Stimulated activated naive CD8-positive, alpha-beta T cell treated with anti-CD3 and anti-CD28 coated beads, Interleukin-15, Interleukin-2, amounts not matched to agents 100 ng/mL and 50 ng/mL, for 24 hours (primary cell): Measurements from ENCODE around the gene LGALS16.
"Not testable (repeated sequence)": the region's sequence is repeated elsewhere in the genome, so short reads cannot be mapped to it uniquely, and the experiment has no call there.

Experiments used
- H3K27ac Mint-ChIP-seq: one replicate; pipeline ENCODE4 v1.8.0; 2021; ENCODE audit warnings: mild to moderate bottlenecking, mixed read lengths
- H3K27me3 Mint-ChIP-seq: one replicate; pipeline ENCODE4 v1.8.0; 2021; ENCODE audit warnings: mixed read lengths
- H3K36me3 Mint-ChIP-seq: one replicate; pipeline ENCODE4 v1.8.0; 2021; ENCODE audit warnings: low read depth, mixed read lengths
- H3K4me1 Mint-ChIP-seq: one replicate; pipeline ENCODE4 v1.8.0; 2021; ENCODE audit warnings: low read depth, mixed read lengths
- H3K4me3 Mint-ChIP-seq: one replicate; pipeline ENCODE4 v1.8.0; 2021; ENCODE audit warnings: mild to moderate bottlenecking, mixed read lengths
- H3K9me3 Mint-ChIP-seq: one replicate; pipeline ENCODE4 v1.8.0; 2021; ENCODE audit warnings: mixed read lengths

LGALS16 gene

DNA sequence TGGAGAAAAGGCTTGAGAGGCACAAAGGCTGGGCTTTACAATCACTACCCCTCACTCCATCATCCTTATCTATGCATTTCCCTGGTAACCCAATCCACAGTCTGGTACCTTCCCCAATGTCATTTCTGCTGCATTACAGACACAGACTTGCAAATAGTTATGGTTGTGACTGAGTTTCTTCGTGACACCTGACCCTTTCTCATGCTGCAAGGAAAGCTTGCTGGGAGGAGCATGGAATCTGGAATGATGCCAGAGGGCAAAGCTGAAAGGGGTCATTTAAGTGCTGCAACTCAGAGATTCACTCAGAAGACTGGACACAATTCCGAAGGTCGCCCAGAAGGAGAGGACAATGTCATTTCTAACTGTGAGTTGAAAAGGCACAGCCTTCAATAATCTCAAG lies at the start of gene LGALS16:
Gene LGALS16, plus strand, starts transcription at position 301 of the 400 bp plus-strand sequence. Its CDS starts 49 bp downstream, at position 350.
- H3K27ac Mint-ChIP-seq = no peak within 1 kb of the TSS
- H3K27me3 Mint-ChIP-seq = peaks cover 30% of the 10 kb centered on the region

DNA sequence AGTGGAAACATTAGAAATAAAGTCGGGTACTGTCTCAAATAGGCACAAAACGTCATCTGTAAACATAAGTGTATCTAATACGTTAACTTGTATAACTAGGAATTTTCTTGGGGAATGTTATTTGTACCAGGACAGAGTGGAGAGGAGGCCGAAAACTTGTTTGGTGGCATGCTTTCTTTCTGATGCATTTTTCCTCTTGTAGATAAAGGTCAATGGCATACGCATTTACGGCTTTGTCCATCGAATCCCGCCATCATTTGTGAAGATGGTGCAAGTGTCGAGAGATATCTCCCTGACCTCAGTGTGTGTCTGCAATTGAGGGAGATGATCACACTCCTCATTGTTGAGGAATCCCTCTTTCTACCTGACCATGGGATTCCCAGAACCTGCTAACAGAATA lies 48.7 kb upstream of the LGALS16 start:
- H3K4me1 Mint-ChIP-seq = no peaks in the 10 kb centered on the region
- H3K27ac Mint-ChIP-seq = no peak overlapping the region
- no peak overlapping the region for H3K4me3 Mint-ChIP-seq
- no peaks in the 10 kb centered on the region for H3K9me3 Mint-ChIP-seq
- H3K27me3 Mint-ChIP-seq = peaks cover 15% of the 10 kb centered on the region
- no peaks in the 10 kb centered on the region for H3K36me3 Mint-ChIP-seq

More for the DNA sequence above, at the start of gene LGALS16:
- Mint-ChIP-seq H3K4me1 (no peaks in the 10 kb centered on the region), H3K36me3 (no peaks in the 10 kb centered on the region), H3K4me3 (no peak within 1 kb of the TSS), H3K9me3 (no peaks in the 10 kb centered on the region)

DNA sequence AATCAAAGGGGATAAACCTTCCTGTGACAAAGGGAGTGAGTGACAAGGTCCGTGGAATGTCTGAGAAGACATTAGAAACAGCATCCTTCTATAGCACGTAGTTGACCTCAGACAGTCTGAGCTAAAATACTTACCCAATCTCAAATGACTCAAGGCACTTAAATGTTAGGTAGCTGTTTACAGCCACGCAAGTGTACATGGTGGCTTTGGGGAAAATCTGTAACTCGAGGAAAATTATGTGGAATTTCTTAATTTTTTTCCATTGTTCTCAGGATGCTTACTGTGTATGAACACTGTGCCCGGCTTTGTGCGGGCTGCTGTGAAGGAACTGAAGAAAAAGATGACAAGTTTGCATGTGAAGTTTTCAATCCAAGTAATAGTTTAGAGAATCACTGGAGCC lies 48.2 kb upstream of the LGALS16 start:
- H3K9me3 Mint-ChIP-seq = no peaks in the 10 kb centered on the region
- H3K27ac Mint-ChIP-seq = no peak overlapping the region
- no peaks in the 10 kb centered on the region for H3K4me1 Mint-ChIP-seq
- H3K36me3 Mint-ChIP-seq = no peaks in the 10 kb centered on the region
- H3K4me3 Mint-ChIP-seq = no peak overlapping the region
- peaks cover 17% of the 10 kb centered on the region for H3K27me3 Mint-ChIP-seq

DNA sequence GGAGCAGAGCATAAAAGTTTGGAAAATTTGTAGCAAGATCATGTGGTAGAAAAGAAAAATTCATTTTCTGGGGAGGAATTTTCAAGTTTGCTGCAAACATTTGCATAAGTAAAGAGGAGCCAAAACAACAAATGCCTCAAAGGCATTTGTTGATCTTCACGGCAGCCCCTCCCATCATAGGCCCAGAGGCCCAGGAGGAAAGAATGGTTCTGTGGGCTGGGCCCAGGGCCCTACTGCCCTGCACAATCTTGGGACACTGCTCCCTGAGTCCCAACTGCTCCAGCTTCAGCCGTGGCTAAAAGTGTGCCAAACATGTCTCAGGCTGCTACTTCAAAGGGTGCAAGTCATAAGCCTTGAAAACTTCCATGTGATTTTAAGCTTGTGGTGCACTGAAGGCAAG lies 42.1 kb upstream of the LGALS16 start:
- Mint-ChIP-seq H3K4me3 (no peak overlapping the region), H3K27ac (no peak overlapping the region), H3K27me3 (peaks cover 10% of the 10 kb centered on the region)

GRCh38 chr19:39617745-39618144 lies 38.0 kb upstream of the LGALS16 start:
- peaks cover 5% of the 10 kb centered on the region for H3K9me3 Mint-ChIP-seq
- peaks cover 4% of the 10 kb centered on the region for H3K36me3 Mint-ChIP-seq
- no peak overlapping the region for H3K27ac Mint-ChIP-seq
- no peaks in the 10 kb centered on the region for H3K4me1 Mint-ChIP-seq
- peaks cover 40% of the 10 kb centered on the region for H3K27me3 Mint-ChIP-seq
- no peak overlapping the region for H3K4me3 Mint-ChIP-seq

More for the DNA sequence above, 42.1 kb upstream of the LGALS16 start:
- Mint-ChIP-seq H3K36me3 (peaks cover 4% of the 10 kb centered on the region), H3K4me1 (no peaks in the 10 kb centered on the region), H3K9me3 (peaks cover 5% of the 10 kb centered on the region)

GRCh38 chr19:39623946-39624345 lies 31.8 kb upstream of the LGALS16 start:
- no peaks in the 10 kb centered on the region for H3K4me1 Mint-ChIP-seq
- peaks cover 46% of the 10 kb centered on the region for H3K27me3 Mint-ChIP-seq
- no peak overlapping the region for H3K4me3 Mint-ChIP-seq
- no peaks in the 10 kb centered on the region for H3K36me3 Mint-ChIP-seq
- H3K27ac Mint-ChIP-seq = no peak overlapping the region
- H3K9me3 Mint-ChIP-seq = no peaks in the 10 kb centered on the region

DNA sequence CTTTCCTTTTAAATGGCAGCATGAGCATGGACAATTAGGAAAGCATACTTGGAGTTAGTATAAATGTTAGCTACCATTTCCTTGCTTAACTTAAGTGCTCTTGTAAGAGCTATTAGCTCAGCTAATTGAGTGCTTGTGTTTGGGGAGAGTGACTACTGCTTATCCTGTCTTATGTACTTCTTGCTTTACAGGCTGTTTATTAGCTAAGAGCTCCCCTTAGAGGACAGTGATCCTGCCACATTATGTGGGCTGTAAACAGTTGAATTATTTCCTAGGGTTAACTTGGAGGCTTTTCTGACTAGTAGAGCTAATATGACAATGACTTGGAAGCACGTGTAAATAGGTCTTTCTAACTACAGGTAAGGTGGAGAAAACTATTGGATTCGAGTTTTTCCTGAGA lies 28.1 kb upstream of the LGALS16 start:
- peaks cover 28% of the 10 kb centered on the region for H3K27me3 Mint-ChIP-seq
- H3K9me3 Mint-ChIP-seq, H3K36me3 Mint-ChIP-seq, H3K4me3 Mint-ChIP-seq, H3K4me1 Mint-ChIP-seq, H3K27ac Mint-ChIP-seq: not testable (repeated sequence)

GRCh38 chr19:39631178-39631577 lies 24.5 kb upstream of the LGALS16 start:
- Mint-ChIP-seq H3K4me3 (no peak overlapping the region), H3K4me1 (no peaks in the 10 kb centered on the region), H3K27ac (no peak overlapping the region), H3K9me3 (no peaks in the 10 kb centered on the region), H3K36me3 (no peaks in the 10 kb centered on the region), H3K27me3 (peaks cover 41% of the 10 kb centered on the region)

- H3K36me3 Mint-ChIP-seq = no peaks in the 10 kb centered on the region
- H3K27me3 Mint-ChIP-seq = peaks cover 42% of the 10 kb centered on the region
- H3K4me1 Mint-ChIP-seq = no peaks in the 10 kb centered on the region
- no peak overlapping the region for H3K27ac Mint-ChIP-seq
- H3K9me3 Mint-ChIP-seq = no peaks in the 10 kb centered on the region
- H3K4me3 Mint-ChIP-seq = no peak overlapping the region
Measured at GRCh38 chr19:39631626-39632025, 24.1 kb upstream of the LGALS16 start.

DNA sequence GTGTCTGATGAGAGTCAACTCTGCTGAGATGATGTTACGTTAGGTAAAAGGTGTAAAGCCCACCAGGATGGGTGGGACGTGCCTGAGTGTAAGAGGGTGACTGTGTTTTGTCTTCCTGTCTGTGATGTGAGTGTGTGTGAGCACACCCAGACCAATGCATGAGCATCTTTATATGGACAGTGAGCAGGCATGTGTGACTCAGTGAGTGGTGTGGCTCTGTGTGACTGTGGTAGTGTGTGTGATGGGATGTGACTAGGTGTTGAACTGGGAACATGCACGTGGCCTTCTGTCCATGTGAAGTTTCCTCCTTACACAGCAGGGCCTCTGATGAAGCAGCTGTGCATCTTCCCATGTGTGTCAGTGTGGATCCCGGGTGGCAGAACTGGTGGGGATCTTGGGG lies 17.8 kb upstream of the LGALS16 start:
- Mint-ChIP-seq H3K9me3 (no peaks in the 10 kb centered on the region), H3K4me3 (no peak overlapping the region), H3K4me1 (no peaks in the 10 kb centered on the region), H3K27ac (no peak overlapping the region), H3K36me3 (no peaks in the 10 kb centered on the region), H3K27me3 (peaks cover 78% of the 10 kb centered on the region)

- no peak overlapping the region for H3K27ac Mint-ChIP-seq
- H3K4me3 Mint-ChIP-seq = no peak overlapping the region
- H3K27me3 Mint-ChIP-seq = peaks cover 58% of the 10 kb centered on the region
- no peaks in the 10 kb centered on the region for H3K4me1 Mint-ChIP-seq
- no peaks in the 10 kb centered on the region for H3K36me3 Mint-ChIP-seq
- H3K9me3 Mint-ChIP-seq = no peaks in the 10 kb centered on the region
Measured at GRCh38 chr19:39641773-39642172, 13.9 kb upstream of the LGALS16 start.

DNA sequence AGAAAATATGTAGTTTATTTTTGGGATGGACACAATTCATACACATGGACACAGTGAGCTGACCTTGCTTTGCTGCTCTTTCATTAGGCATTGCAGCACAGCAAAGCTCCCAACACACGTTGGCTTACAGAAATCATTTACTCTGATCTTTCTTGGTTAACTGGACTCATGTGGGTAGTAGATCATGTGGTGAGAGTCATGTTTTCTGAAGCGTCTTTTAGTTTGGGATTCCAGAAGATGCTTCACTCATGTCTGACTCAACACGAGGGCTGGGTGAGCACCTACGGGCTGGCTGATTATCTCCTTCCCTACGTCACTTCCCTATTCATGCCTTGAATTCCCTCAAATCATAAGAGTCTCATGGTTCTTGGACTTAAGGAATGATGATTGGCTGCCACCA lies 12.1 kb upstream of the LGALS16 start:
- no peaks in the 10 kb centered on the region for H3K4me1 Mint-ChIP-seq
- no peaks in the 10 kb centered on the region for H3K9me3 Mint-ChIP-seq
- no peak overlapping the region for H3K4me3 Mint-ChIP-seq
- no peaks in the 10 kb centered on the region for H3K36me3 Mint-ChIP-seq
- peaks cover 55% of the 10 kb centered on the region for H3K27me3 Mint-ChIP-seq
- no peak overlapping the region for H3K27ac Mint-ChIP-seq

GRCh38 chr19:39645800-39646411 lies 9.8 kb upstream of the LGALS16 start:
- Mint-ChIP-seq H3K27ac (no peak overlapping the region), H3K27me3 (peaks cover 53% of the 10 kb centered on the region), H3K36me3 (no peaks in the 10 kb centered on the region), H3K4me1 (no peaks in the 10 kb centered on the region), H3K4me3 (no peak overlapping the region), H3K9me3 (no peaks in the 10 kb centered on the region)

DNA sequence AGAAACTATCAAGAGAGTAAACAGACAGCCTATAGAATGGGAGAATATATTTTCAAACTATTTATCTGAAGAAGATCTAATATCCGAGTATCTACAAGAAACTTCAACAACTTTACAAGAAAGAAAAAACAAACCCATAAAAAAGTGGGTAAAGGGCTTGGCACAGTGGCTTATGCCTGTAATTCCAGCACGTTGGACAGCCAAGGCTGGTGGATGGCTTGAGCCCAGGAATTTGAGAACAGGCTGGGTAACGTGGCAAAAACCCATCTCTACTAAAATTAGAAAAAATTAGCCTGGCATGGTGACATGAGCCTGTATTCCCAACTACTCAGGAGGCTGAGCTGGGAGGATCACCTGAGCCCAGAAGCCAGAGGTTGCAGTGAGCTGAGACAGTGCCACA lies 7.8 kb upstream of the LGALS16 start:
- no peaks in the 10 kb centered on the region for H3K36me3 Mint-ChIP-seq
- H3K4me1 Mint-ChIP-seq = no peaks in the 10 kb centered on the region
- H3K4me3 Mint-ChIP-seq = no peak overlapping the region
- H3K27ac Mint-ChIP-seq = no peak overlapping the region
- no peaks in the 10 kb centered on the region for H3K9me3 Mint-ChIP-seq
- H3K27me3 Mint-ChIP-seq = peaks cover 52% of the 10 kb centered on the region

GRCh38 chr19:39659791-39660190 lies 4.1 kb downstream of the LGALS16 start:
- no peaks in the 10 kb centered on the region for H3K4me1 Mint-ChIP-seq
- H3K9me3 Mint-ChIP-seq = no peaks in the 10 kb centered on the region
- peaks cover 8% of the 10 kb centered on the region for H3K27me3 Mint-ChIP-seq
- no peak overlapping the region for H3K27ac Mint-ChIP-seq
- no peak overlapping the region for H3K4me3 Mint-ChIP-seq
- H3K36me3 Mint-ChIP-seq = no peaks in the 10 kb centered on the region

DNA sequence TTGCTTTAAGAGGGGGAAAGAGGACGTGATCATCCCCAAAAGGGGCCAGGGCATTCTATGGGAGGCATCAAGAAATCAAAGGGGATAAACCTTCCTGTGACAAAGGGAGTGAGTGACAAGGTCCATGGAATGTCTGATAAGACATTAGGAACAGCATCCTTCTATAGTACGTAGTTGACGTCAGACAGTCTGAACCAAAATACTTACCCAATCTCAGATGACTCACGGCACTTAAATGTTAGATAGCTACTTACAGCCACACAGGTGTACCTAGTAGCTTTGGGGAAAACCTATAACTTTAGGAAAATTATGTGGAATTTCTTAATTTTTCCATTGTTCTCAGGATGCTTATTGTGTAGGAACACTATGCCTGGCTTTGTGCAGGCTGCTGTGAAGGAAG lies 4.9 kb downstream of the LGALS16 start:
- Mint-ChIP-seq H3K4me1 (no peaks in the 10 kb centered on the region), H3K36me3 (no peaks in the 10 kb centered on the region), H3K27me3 (peaks cover 15% of the 10 kb centered on the region), H3K4me3 (no peak overlapping the region), H3K27ac (no peak overlapping the region), H3K9me3 (peaks cover 2% of the 10 kb centered on the region)
